GM18867 (cell line): ENCODE data around the gene CCDC80.
A peak's percentile ranks its signal among the peaks of the same experiment; 100 is the strongest.
"Not testable (repeated sequence)": the region's sequence is repeated elsewhere in the genome, so short reads cannot be mapped to it uniquely, and the experiment has no call there.

Experiments
- ATAC-seq: cut with Tn5 transposase; IDR thresholded peaks from one replicate; pipeline ENCODE4 v1.9.1; 2021; ENCODE audit warnings: mild to moderate bottlenecking, moderate library complexity; ENCODE audit not compliant: unreplicated experiment

CCDC80 gene

DNA sequence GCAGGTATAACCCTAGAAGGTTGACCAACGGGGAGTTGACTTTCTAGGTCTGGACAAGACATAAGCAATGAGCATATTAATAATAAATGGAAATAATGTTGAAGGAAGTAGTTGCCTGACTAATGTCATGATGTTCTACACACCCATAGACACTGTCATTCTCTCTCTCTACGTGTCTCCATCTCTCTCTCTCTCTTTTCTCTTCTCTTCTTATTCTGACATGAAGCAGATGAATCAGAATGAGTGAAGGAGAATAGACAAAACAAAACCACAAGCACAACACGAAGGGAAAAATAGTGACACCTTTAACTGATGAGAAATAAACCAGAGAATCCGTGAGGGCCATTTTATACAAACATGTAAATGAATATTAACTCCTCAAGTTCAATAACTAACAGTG, 26.7 kb upstream of the CCDC80 start:
- ATAC-seq, result no peak

DNA sequence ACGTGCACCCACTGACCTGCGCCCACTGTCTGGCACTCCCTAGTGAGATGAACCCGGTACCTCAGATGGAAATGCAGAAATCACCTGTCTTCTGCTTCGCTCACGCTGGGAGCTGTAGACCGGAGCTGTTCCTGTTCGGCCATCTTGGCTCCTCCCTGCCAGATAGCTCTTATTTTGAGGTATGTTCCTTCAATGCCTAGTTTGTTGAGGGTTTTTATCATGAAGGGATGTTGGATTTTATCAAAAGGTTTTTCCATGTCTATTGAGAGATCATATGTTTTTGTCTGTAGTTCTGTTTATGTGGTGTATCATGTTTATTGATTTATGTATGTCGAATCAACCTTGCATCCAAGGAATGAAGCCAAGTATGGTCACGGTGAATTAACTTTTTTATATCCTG, 24.1 kb upstream of the CCDC80 start:
- ATAC-seq, result not testable (repeated sequence)

DNA sequence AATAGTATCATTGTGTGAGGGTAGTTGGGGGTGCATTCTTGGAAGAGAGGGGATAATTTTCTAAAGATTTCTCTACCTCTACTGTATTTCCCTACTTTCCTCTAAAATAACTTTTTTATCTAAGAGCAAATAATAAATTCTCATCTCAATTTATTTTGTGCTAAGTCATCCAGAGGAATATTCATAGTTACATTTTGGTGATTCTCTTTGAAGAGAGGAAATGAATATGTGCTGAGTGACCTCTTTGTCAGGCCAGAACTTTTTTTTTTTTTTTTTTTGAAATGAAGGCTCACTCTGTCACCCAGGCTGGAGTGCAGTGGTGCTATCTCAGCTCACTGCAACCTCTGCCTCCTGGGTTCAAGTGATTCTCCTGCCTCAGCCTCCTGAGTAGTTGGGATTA, 15.1 kb upstream of the CCDC80 start:
- no peak for ATAC-seq

DNA sequence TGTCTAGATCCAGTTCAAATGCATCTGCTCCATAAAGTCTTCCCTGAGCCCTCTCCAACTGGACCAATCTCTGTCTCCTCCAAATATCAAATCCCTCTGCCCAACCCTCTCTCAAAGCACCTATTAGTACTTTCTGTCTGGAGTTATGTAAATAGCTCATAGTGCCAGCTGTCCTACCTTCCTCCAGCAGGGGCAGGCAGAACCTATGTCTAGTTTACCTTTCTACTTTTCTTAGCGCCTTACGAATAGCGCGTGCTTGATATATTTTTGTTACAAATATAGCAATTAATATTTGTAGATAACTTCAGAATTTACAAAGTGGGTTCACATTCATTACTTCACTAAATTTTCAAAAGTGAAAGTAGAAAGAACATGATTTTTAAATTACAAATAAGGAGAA, 14.0 kb upstream of the CCDC80 start:
- ATAC-seq, result no peak

DNA sequence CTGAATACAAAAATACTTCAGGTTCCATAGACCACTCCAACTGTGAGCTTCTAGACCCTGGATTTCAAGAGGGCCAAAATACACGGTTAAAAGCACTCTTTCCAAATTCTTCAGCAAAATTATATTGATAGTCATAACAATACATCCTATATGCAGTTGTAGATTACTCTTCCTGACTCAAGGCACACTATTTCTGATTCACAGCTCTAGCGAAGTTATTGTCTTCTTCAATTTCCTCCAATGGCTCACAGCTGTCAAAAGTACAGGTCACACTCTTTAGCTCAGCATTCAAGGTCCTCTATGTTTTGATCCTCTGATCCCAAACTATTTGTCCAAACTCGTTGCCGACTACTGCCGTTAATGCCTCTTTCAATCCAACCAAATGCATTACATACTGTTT, 13.5 kb upstream of the CCDC80 start:
- no peak for ATAC-seq

DNA sequence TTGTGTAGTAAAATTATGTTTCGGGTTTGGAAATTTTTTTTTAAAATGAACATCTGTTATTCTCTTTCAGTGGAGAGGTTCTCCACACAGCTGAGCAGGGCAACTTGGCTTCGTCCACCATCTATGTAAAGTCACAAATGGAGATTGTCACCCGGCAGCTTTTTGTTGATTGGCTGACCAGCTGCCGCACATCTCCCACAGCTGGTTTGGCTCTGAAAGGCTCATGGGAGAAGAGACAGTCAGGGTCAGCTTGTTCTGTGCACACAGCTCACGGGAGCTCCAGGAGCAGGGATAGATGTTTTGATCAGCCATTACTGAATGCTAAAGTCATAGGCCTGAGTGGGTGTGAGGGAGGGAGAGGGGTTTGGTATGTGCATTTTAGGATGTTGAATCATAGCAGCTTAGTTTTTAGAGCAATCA, 12.9 kb upstream of the CCDC80 start:
- no peak for ATAC-seq

DNA sequence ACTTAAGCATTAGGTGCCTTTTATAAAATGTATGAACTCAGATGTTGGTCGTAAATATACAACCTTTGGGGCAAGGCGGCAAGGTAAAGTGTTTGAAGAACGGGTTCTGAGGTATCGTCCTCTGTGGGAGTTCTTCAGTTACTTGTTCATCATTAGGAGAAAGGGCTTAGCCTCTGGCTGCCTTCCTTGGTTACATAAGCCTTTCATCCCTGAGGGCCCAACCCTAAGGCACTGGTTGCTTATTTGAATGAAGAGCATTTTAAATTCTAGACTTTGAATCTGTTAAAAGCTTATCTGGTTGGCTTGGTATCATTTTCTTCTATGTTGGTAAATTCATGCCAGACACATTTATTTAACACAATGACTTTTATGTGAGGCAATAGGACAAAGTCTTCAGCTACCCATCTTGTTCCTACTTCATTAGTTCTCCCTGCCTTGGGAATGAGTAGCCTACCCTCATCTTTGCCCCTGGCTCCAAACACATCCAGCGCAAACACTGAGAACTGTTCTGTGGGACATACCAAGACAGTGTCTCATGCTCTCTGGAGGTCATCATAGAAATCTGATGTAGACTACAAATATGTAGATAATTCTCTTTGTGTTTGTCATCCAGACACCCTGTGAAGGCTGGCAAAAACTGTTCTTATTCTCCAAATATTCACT, 12.4 kb upstream of the CCDC80 start:
- no peak for ATAC-seq

DNA sequence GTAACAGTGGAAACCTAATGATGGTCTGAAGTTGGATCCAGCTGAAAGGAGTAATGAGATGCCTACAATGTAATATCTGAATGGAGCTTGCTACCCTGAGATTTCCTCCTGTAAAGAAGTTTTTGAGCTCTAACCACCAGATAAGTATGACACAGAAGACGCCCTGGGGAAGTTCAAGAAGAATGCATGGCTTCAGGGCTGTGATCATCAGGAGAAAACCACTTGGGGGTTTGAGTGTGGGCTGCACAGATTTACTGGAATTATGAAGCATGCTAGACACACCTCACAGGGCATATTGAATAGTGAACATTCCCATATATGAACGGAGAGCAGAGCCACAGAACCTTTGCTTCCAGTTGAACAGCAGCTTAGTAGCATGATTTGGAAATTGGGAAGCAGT, 10.6 kb upstream of the CCDC80 start:
- ATAC-seq, result no peak

DNA sequence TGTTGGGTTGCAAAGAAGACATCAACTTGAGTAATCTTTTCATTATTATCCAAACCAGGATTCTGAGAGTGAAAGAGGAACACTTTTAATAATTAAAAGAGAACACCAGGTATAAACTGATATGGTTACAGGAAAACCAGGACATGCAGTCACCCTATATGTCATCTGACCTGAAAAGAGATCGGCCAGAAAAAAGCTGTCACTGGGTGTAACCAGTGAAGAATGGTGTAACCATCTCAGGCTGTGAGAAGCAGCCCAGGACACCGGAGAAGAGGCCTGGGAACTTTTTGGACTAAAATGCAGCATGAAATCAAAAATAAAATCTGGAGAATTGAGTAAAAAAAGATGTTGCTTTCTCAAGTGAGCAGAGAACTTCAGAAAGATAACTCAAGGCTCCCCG, 10.1 kb upstream of the CCDC80 start:
- ATAC-seq, result no peak

DNA sequence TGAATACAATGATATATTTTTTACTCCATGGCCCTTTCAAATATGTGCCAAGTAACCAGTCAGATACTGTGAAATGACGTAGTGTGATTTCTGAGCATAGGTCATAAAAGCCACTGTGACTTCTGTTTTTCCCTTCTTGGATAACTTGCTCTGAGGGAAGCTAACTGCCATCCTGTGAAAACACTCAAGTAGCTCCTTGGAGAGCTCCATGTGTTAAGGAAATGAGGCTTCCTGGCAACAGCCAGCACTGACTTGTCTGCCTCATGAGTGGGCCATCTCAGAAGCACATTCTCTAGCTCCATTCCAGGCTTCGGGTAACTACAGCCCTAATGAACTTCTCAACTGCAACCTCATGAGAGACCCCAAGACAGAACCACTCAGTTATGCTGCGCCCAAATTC, 9.5 kb upstream of the CCDC80 start:
- no peak for ATAC-seq

DNA sequence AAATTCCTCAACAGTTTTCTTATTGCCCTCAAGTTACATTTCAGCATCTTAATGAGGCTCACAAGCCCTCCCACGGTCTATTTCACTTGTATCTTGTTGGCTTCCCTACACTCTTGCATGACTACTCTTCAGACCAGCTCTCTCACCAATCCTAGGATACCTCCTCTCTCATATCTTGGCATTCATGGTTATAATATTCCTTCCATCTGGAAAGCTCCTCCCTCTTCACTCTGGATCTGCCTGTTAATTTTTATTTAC, 8.5 kb upstream of the CCDC80 start:
- no peak for ATAC-seq

DNA sequence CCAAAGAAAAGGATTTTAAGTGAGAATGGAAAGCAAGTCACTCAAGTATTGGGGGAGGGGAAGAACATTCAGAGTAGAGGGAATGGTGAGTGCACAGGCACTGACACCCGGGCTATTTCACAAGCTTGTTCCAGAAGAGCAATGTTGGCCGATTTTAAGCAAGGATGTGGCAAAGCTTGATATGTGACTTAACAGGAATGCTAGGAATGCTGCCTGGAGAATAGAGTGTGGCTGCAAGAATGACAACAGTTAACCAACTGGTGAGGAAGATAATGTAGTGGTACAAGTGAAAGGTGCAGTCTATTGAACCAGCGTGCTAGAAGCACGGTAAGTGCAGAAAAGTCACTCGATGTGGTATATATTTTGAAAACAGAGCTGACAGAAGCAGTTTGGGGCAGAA, 6.2 kb upstream of the CCDC80 start:
- no peak for ATAC-seq

DNA sequence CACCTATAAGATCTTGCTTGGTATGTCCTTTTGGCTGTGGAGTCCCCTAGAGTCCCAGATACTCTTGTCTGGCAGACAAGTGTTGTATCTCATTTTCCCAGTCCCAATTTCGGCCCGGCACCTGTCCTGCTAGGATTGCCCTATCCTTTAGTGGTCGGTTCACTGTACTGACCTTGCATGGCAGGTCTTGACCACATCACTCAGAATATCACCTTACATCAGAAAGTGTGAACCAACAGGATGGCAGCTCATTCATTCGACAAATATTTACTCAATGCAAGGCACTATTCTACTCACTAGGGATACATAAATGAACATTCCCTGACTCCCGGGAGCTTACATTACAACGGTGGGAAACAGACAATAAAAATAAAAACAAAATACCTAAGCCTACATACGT, 5.7 kb upstream of the CCDC80 start:
- ATAC-seq, result no peak

DNA sequence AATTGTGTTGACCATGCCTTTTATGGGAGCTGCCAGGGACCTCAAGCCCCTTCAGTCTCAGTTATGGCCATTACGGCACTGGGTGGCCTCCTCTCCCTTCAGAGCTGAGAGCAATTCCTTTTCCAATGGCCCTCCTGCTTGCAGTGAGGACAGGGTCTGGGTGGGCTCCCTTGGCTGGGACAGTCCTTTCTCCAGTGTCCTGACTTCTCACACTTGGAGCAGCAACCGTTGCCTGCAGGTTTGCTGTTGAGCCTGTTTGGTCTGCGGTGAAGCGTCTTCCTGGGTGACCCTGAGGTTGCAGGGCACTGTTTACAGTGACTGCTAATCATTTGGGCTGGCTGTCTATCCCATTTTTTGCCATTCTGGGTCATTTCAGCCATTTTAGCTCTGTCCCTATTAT, 3.5 kb upstream of the CCDC80 start:
- ATAC-seq, result no peak

DNA sequence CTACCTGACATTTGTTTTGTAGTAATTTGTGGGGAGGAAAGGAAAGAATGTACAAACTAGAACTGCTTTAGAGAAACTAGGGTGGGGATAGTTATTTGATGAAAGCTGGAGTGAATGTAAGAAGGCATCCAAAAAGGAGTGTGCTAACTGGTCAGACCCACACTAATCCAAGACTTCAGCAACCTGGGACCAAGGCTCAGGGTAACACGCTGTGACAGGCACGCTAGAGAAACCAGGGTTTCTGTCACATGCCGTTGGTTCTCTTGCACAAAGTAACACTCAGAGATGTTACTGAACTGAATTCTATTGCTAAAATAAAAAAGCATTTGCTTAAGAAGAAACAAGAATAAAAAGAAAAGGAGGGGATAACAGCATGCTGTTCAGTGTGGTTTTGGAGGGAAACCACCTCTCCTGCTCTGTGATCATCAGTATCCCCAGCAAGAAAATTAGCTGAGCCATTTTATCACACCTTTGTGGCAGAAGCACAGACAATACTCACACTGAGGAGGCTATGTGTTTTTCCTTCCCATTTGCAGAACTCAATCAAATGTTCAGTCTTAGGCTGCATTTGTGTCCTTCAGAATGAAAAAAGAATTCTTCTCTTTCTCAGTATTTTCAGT, 2.8 kb upstream of the CCDC80 start:
- ATAC-seq, result no peak

DNA sequence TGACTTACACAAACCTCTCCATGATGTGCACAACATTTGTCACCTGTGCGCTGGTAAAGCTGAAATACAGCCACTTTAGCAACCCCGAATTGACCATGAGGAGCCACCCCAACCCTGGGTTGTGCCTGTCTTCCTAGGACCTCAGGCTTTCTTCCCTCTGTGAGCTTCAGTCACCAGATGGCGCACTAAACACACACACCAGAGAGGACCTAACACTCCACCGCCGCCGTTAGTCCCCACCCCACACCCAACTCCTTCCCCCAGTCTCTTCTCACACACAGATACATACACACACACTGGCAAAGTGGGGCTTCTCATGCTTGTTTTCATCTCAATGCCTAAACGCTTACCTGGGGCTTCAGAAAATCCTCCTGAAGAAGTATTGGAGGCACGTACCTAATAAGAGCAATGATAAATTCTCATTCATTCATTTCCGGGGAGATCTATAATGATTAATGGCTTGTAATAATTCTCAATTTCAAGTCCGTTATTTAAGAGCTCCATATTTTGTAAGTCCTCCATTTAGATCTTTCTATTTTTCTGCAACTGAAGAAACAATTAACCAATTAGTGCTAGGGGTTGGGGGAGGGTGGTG, 2.1 kb upstream of the CCDC80 start:
- ATAC-seq, result peak; percentile 84

DNA sequence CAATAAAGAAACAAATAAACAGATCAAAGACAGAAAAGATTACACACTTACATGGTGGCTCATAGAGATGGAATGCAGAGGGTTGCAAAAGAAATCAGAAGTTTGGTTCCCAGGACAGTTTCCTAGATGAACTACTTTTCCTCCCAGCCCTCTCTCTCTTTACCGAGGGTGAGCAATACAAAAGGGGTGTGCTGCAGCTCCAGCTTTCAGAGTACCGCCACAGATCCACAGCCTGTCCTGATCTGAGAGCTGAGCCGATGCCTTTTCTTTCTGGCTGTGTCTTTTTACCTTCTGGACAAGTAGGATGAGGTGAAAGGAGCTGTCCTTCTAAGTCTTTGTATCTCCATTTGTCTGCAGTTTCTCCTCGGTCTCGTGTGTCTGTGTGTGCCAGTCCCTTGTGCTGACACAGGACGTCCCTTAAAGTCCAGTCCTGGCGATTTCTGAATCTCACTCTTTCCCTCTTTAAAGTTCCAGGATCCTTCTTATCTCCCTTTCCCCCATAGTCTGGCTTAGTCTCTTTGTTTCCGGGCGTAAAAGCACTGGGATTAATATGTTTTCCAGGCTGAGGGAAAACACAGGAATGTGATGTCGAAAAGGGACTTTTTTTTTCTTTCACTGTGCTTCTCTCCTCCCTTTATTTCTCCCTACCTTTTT, 540 bp downstream of the CCDC80 start:
- no peak for ATAC-seq

DNA sequence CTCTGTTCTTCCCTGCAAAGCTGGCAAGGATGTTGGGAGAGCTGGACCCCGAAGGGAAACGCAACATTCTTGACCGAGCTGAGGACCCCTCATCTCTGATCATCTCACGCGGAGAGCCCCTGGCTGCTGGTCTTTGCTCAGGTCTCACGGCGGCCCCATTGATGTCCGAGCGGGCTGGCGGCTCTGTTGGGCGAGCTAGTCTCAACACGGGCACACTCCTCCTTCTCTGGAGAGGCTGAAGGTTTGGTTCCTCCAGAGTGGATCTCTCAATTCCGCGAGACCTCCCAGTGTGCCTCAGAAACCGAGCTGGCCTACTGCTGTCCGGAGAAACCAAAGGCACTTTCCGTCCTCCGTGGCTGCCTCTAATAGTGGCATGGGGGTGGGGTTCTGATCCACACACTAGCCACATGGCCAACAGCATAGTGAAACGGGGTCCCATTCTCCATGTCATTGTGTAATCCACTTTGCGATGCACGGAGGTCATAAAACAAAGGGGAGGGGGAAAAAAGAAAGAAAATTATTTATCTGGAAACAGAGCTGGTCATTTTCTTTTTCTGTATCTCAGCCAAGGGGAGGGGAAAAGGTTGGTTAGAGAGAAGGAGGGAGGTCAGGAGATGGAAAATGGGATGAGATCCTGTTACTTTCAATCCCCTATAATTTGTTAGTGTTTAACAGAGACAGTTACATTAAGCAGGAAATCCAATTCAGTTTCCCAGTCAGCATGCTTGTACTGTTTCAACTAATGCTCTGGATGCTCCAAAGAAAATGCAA, 1.3 kb downstream of the CCDC80 start:
- no peak for ATAC-seq

DNA sequence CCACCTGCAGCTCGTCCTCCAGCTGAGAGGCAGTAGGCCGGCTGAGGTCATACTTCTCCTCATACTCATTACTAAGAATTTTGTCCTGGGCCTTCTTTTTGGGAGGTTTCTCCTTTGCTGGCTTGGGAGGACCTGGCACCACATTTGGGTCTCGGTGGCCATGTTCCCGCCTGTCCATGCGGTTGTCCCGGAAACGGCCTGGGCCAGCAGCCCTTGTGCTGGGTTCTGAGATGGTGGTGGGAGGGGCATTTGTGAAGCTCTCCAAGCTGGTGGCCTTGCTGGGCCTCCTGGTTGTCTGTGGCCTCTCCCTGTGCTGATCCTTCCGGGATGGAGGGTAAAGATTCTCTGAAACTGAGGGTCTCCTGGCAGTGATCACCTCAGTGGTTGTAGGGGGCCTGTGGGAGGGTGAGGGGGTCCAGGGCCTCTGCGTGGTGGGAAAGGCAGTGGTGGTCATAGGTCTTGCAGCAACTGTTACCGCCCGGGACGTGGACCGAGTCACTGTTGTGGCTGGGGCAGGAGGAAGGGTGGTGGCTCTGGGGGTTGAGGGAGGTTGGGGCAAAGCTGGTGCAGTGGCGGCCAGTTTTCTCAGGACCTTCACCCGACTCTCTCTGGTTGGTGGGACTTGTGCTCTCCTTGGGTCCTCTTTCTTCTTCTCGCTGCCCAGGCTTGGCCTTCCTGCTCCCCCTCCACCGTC, 2.5 kb downstream of the CCDC80 start:
- ATAC-seq, result no peak

DNA sequence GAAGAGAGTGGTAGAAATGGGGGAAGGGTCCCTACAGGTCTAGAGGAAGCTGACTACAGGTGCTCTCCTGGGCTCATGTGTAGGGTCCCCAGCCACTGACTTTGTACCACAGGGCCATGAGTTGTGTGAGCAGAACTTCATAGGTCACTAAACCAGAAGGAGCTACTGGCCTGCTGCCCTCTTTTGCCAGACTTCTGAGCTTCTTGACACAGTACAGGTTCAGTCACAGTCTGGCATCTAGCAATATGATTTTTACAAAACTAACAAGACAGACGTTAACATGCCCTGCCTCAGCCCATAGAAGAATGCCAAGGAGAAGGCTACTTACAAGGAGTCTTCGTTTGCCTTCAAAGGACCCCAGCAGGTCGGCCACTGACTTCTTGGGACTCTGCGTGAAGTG, 3.2 kb downstream of the CCDC80 start:
- no peak for ATAC-seq

DNA sequence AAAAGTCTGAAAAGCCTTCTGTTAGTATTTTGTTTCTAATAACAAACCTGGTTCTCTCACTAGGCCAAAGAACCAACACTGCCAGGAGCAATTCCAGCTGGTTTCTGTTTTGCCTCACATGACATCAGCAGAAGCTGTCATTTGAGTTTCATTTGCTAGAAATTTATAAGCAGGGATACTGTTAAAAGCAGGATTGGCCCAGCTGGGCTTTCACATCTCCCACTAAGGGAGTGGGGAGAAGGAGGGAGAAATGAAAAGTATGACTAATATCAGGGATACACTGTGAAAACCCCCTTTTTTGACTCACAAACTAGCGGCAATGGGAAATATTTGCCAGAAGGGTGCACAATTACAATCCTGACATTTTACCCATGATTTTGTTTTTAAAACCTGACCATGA, 5.3 kb downstream of the CCDC80 start:
- no peak for ATAC-seq
